Kidney (tissue), 14 donors: ENCODE measurements around the gene PPDPF. TPM values are rescaled to one million over a fixed set of nuclear protein-coding genes. Genes with fewer than 3 reads are reported as not detected.

Experiments
- DNase-seq, 5 donors: peaks; one replicate each; pipeline ENCODE4 v3.0.0-alpha.2; 2013 to 2020
- FAIRE-seq: peaks from 2 replicates; lab custom pipeline; 2012; peaks lifted over from hg19 to GRCh38; lab: Jason Lieb, UNC
- H3K27ac ChIP-seq, 2 donors: one replicate each; pipeline ENCODE4 v1.7.0; 2013; ENCODE audit warnings: low read depth in 2 of 2, low read length in 2 of 2, inconsistent platforms in 1 of 2
- H3K27me3 ChIP-seq: one replicate; pipeline ENCODE4 v1.7.1; 2013; ENCODE audit warnings: low read length, inconsistent platforms; ENCODE audit not compliant: control insufficient read depth, insufficient read depth
- H3K36me3 ChIP-seq, 3 donors: one replicate each; pipeline versions ENCODE4 v1.7.0 to v1.7.1; 2013; ENCODE audit warnings: low read length in 3 of 3, control low read depth in 1 of 3, inconsistent platforms in 1 of 3; ENCODE audit not compliant: insufficient read depth in 3 of 3, control insufficient read depth in 2 of 3
- H3K4me1 ChIP-seq, 3 donors: one replicate each; pipeline versions ENCODE4 v1.7.0 to v1.7.1; 2013; ENCODE audit warnings: low read length in 3 of 3, inconsistent platforms in 1 of 3, low read depth in 1 of 3; ENCODE audit not compliant: control insufficient read depth in 2 of 3, insufficient read depth in 2 of 3
- H3K4me3 ChIP-seq, 3 donors: one replicate each; pipeline versions ENCODE4 v1.7.0 to v1.8.1; 2013; ENCODE audit warnings: low read length in 3 of 3, control low read depth in 1 of 3, inconsistent platforms in 1 of 3
- H3K9ac ChIP-seq, 3 donors: one replicate each; pipeline versions ENCODE4 v1.7.0 to v1.7.1; 2013; ENCODE audit warnings: low read length in 3 of 3, control low read depth in 1 of 3, inconsistent platforms in 1 of 3
- H3K9me3 ChIP-seq, 3 donors: one replicate each; pipeline versions ENCODE4 v1.7.0 to v1.7.1; 2013; ENCODE audit warnings: low read length in 3 of 3, control low read depth in 1 of 3, inconsistent platforms in 1 of 3; ENCODE audit not compliant: control insufficient read depth in 2 of 3, insufficient read depth in 1 of 3
- CTCF ChIP-seq: IDR thresholded peaks from 3 replicates; pipeline ENCODE4 v1.5.1; 2012; ENCODE audit warnings: mild to moderate bottlenecking, moderate library complexity, borderline replicate concordance; ENCODE audit not compliant: insufficient read depth; ENCODE audit errors: extremely low read depth
- intact Hi-C: fragments of 100-400 bp; cut with DNase I; formaldehyde crosslinking; loops from one replicate; pipeline ENCODE4 v1.11.1; 2022
- polyA plus RNA-seq: library from polyadenylated mRNA; stranded (reverse); fragments of 350-450 nt; fragmentation: Illumina TruSeq; extraction: RNeasy Lipid Tissue Mini Kit (QIAGEN cat#74804); gene quantifications from one replicate; pipeline ENCODE4 v1.2.3, GENCODE V29; 2014; ENCODE audit warnings: low read depth, low replicate concordance; ENCODE audit not compliant: insufficient read depth
- total RNA-seq: library from RNA; stranded (reverse); fragmentation: NEBNext Ultra II Directional; extraction: Animal tissue kit (Norgen Biotek cat#: 25700); gene quantifications from one replicate; pipeline ENCODE4 v1.2.1, GENCODE V29; 2021
- donor health status: control.
- donor health status: control.
- donor health status: control.
- donor health status: control.
- donor health status: control.
- donor health status: DM: yes; HTN: yes; CAD: no.
- donor health status: Normal renal cell carcinoma (clear cell type).

PPDPF gene
- total and polyA plus RNA-seq, 2 donors from 2014 or later: 578 to 961 TPM

GRCh38 chr20:63473555-63474449, 46.8 kb upstream of the PPDPF start:
- FAIRE-seq (no peak), DNase-seq (no peak)
- no peaks in the 10 kb centered on the region for H3K36me3 ChIP-seq
- TF ChIP-seq CTCF: no peak
- no peak overlapping the region for H3K4me3 ChIP-seq
- peaks cover 13% of the 10 kb centered on the region for H3K27me3 ChIP-seq
- no peak overlapping the region for H3K9ac ChIP-seq
- intact Hi-C loops: no loop called here
- no peak overlapping the region for H3K27ac ChIP-seq
- no peaks in the 10 kb centered on the region for H3K4me1 ChIP-seq
- H3K9me3 ChIP-seq: no peaks in the 10 kb centered on the region

DNA sequence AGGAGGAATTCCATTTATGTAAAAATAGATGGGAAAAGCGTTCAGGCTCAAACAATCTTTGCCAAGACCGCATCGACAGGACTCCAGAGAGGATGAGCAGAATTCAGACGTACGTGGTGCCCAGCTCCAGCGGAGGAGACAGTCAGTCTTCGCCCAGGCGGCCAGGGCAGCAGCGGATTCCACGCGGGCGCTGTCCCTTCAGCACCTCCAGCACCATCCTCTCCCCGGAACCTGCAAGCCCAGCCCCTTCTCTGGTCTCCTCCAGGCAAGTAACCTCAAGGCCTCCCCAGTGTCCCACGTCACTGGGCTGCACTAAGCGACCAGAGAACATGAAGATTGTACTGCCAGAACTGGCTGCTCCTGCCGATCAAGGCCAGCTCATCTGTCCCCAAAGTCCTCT, 45.4 kb upstream of the PPDPF start:
- Histone ChIP-seq H3K27ac (no peak overlapping the region), H3K36me3 (no peaks in the 10 kb centered on the region), H3K4me3 (no peak overlapping the region), H3K27me3 (peaks cover 13% of the 10 kb centered on the region), H3K4me1 (no peaks in the 10 kb centered on the region), H3K9me3 (no peaks in the 10 kb centered on the region), H3K9ac (no peak overlapping the region)
- intact Hi-C loops: no loop called here
- FAIRE-seq (no peak), DNase-seq (peak in 3 of 5 donors; percentile 79 to 86 (median 82))
- no peak for TF ChIP-seq CTCF

DNA sequence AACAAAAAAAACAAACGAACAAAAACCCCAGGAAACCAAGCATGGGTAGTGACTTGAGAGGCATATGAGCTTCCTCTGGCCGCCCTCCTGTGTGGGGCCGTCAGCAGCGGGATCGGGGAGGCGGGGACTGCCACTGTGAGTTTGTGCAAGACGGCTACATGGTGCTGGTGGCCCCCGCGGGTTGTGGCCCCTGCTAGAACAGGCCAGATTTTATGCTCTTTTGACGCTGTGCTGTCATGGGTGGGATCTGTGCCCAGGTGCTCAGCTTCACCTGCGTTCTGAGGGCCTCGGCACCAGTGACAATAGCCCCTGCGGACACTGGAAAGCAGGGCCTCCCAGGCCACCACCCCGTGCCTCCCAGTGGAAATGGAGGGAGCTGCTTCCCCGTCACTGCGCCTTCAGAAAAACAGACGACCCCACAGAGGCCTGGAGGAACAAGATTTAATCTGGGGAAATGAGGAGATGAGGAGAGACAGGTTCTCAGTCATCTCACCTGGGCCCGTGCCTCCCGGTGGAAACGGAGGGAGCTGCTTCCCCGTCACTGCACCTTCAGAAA, 43.4 kb upstream of the PPDPF start:
- intact Hi-C loops: no loop called here
- Histone ChIP-seq H3K9me3 (no peaks in the 10 kb centered on the region), H3K4me1 (no peaks in the 10 kb centered on the region), H3K36me3 (no peaks in the 10 kb centered on the region), H3K27me3 (peaks cover 11% of the 10 kb centered on the region), H3K4me3 (no peak overlapping the region), H3K27ac (no peak overlapping the region), H3K9ac (no peak overlapping the region)
- FAIRE-seq (no peak), DNase-seq (no peak)
- TF ChIP-seq CTCF: no peak
